PC-9 (cell line): Measurements from ENCODE around the gene FAIM2. TPM values are rescaled to one million over a fixed set of nuclear protein-coding genes. Genes with fewer than 3 reads are reported as not detected.

ENCODE experiments used
- BruUV-seq: library from RNA; stranded (reverse); fragments of 400-500 nt; replicated peaks from 2 replicates; lab custom pipeline; 2021; lab: Mats Ljungman, UMichigan
- CTCF ChIA-PET: fragments of 300-600 bp; sonication (Branson Sonifier 250); formaldehyde crosslinking; loops from one replicate; lab custom pipeline; 2022; ENCODE audit warnings: antibody characterized with exemption; lab: Charles Lee
- POLR2A ChIA-PET: fragments of 300-600 bp; sonication (Branson Sonifier 250); formaldehyde crosslinking; loops from one replicate; lab custom pipeline; 2022; ENCODE audit warnings: antibody characterized with exemption; ENCODE audit not compliant: unreplicated experiment; lab: Charles Lee
- DNase-seq, 2 experiments: peaks; one replicate each; pipeline versions ENCODE4 v3.0.0 to v3.0.0-alpha.2; 2015 to 2022; ENCODE audit warnings: mixed read lengths in 1 of 2
- H2AFZ ChIP-seq: fragments of 200-600 bp; sonication (generic); 2 replicates; pipeline ENCODE4 v1.8.1; 2017; ENCODE audit warnings: antibody characterized with exemption
- H3F3A ChIP-seq: fragments of 200-600 bp; sonication (generic); 2 replicates; pipeline ENCODE4 v1.8.1; 2017; ENCODE audit warnings: antibody characterized with exemption, mild to moderate bottlenecking, low read depth; ENCODE audit not compliant: insufficient read depth
- H3K27ac ChIP-seq: fragments of 200-600 bp; sonication (generic); 2 replicates; pipeline ENCODE4 v1.6.1; 2016; ENCODE audit warnings: mixed run types
- H3K27me3 ChIP-seq: fragments of 200-600 bp; sonication (generic); 2 replicates; pipeline ENCODE4 v1.6.1; 2016; ENCODE audit warnings: low read depth, mixed run types; ENCODE audit not compliant: insufficient read depth
- H3K36me3 ChIP-seq: fragments of 200-600 bp; sonication (generic); 2 replicates; pipeline ENCODE4 v1.6.1; 2016; ENCODE audit warnings: low read depth, mixed run types
- H3K4me1 ChIP-seq: fragments of 200-600 bp; sonication (generic); replicated peaks from 2 replicates; pipeline ENCODE4 v1.6.1; 2016; ENCODE audit warnings: mixed run types; ENCODE audit not compliant: insufficient read depth
- H3K4me2 ChIP-seq: fragments of 200-600 bp; sonication (generic); 2 replicates; pipeline ENCODE4 v1.6.1; 2017; ENCODE audit warnings: mixed run types
- H3K4me3 ChIP-seq: fragments of 200-600 bp; sonication (generic); 2 replicates; pipeline ENCODE4 v1.6.1; 2016; ENCODE audit warnings: mixed run types
- H3K79me2 ChIP-seq: fragments of 200-600 bp; sonication (generic); 2 replicates; pipeline ENCODE4 v1.6.1; 2017; ENCODE audit warnings: low read depth, mixed run types
- H3K9me2 ChIP-seq: fragments of 200-600 bp; sonication (generic); 2 replicates; pipeline ENCODE4 v1.8.1; 2017; ENCODE audit warnings: mild to moderate bottlenecking; ENCODE audit not compliant: insufficient read depth
- H3K9me3 ChIP-seq: fragments of 200-600 bp; sonication (generic); 2 replicates; pipeline ENCODE4 v1.8.1; 2016; ENCODE audit warnings: low read depth; ENCODE audit not compliant: insufficient read depth
- H4K20me1 ChIP-seq: fragments of 200-600 bp; sonication (generic); 2 replicates; pipeline ENCODE4 v1.8.1; 2017; ENCODE audit not compliant: insufficient read depth
- CTCF ChIP-seq: fragments of 200-600 bp; sonication (generic); conservative IDR thresholded peaks from 2 replicates; pipeline ENCODE4 v1.6.1; 2017; ENCODE audit warnings: mixed run types, antibody characterized with exemption, mild to moderate bottlenecking, moderate library complexity
- EZH2 ChIP-seq: fragments of 200-600 bp; sonication (generic); IDR thresholded peaks from 2 replicates; pipeline ENCODE4 v1.8.0; 2017; ENCODE audit warnings: antibody characterized with exemption, low read depth
- intact Hi-C: fragments of 100-400 bp; cut with micrococcal nuclease; formaldehyde crosslinking; loops from one replicate; pipeline ENCODE4 v1.10.0; 2022; ENCODE audit not compliant: unreplicated experiment
- total RNA-seq: library from RNA; stranded (reverse); gene quantifications from 2 replicates; pipeline ENCODE4 v1.2.3, GENCODE V29; 2021

FAIM2 gene
- total RNA-seq, 1 experiment from 2014 or later, result not detected

- Histone ChIP-seq H4K20me1 (no peaks in the 10 kb centered on the region), H3K9me2 (no peaks in the 10 kb centered on the region), H3K4me1 (peaks cover 30% of the 10 kb centered on the region), H2AFZ (no peak overlapping the region), H3K4me3 (no peak overlapping the region), H3K4me2 (peak overlapping the region; percentile 66), H3F3A (peaks cover 8% of the 10 kb centered on the region; the same call in 1 of the 2 replicates), H3K9me3 (no peaks in the 10 kb centered on the region), H3K27me3 (no peaks in the 10 kb centered on the region), H3K36me3 (no peaks in the 10 kb centered on the region), H3K27ac (peak overlapping the region; percentile 57; the same call in 1 of the 2 replicates), H3K79me2 (no peaks in the 10 kb centered on the region)
- TF ChIP-seq CTCF (peak; percentile 98), EZH2 (no peak)
- intact Hi-C loops, result loop anchor here (1.0 to 5.0 kb wide), 6 partner anchors 24 to 300 kb away; partner anchors contain the start of genes BCDIN3D and CERS5
- ChIA-PET CTCF (interaction anchor here (0.6 to 3.6 kb wide), 8 partner anchors 56 to 245 kb away, joined by 3 to 20 read pairs (median 4); partner anchors contain the start of gene COX14), POLR2A (interaction anchor here (0.6 to 0.7 kb wide), 3 partner anchors 190 to 244 kb away, joined by 3 to 11 read pairs (median 5); no protein-coding TSS in a partner anchor)
- DNase-seq, result peak; percentile 67 to 82
- BruUV-seq, result no TSS peak
Measured at GRCh38 chr12:49866859-49867569, 36.7 kb downstream of the FAIM2 start.

DNA sequence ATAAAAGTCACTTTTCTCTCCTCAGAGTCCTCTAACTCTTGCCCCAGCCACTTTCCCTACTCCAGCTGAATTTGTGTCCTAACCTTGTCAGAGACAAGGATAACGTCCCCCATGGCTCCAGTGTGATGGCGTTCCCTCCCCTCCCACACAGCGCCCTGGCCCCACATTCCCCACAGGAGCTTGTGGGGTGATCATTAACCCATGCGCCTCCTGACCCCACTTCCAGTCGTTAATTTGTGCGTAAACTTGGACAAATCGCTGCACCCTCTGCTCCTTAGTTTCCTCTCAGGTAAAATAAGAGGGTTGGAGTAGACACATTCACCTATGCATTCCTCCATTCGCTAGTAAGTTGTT, 37.9 kb downstream of the FAIM2 start:
- Histone ChIP-seq H3F3A (peaks cover 8% of the 10 kb centered on the region; the same call in 1 of the 2 replicates), H3K27me3 (no peaks in the 10 kb centered on the region), H2AFZ (no peak overlapping the region), H3K79me2 (no peaks in the 10 kb centered on the region), H3K9me2 (no peaks in the 10 kb centered on the region), H3K27ac (no peak overlapping the region), H3K4me3 (no peak overlapping the region), H3K36me3 (no peaks in the 10 kb centered on the region), H4K20me1 (no peaks in the 10 kb centered on the region), H3K9me3 (no peaks in the 10 kb centered on the region), H3K4me1 (peaks cover 30% of the 10 kb centered on the region), H3K4me2 (no peak overlapping the region)
- BruUV-seq, result no TSS peak
- intact Hi-C loops, result loop anchor here (2.0 to 5.0 kb wide), 3 partner anchors 23 to 302 kb away; partner anchors contain the start of genes BCDIN3D and CERS5
- TF ChIP-seq EZH2 (no peak), CTCF (no peak)
- ChIA-PET POLR2A (no interaction called here), CTCF (interaction anchor here (3.6 kb wide), 1 partner anchor 101 kb away, joined by 20 read pairs; no protein-coding TSS in a partner anchor)
- no peak for DNase-seq

DNA sequence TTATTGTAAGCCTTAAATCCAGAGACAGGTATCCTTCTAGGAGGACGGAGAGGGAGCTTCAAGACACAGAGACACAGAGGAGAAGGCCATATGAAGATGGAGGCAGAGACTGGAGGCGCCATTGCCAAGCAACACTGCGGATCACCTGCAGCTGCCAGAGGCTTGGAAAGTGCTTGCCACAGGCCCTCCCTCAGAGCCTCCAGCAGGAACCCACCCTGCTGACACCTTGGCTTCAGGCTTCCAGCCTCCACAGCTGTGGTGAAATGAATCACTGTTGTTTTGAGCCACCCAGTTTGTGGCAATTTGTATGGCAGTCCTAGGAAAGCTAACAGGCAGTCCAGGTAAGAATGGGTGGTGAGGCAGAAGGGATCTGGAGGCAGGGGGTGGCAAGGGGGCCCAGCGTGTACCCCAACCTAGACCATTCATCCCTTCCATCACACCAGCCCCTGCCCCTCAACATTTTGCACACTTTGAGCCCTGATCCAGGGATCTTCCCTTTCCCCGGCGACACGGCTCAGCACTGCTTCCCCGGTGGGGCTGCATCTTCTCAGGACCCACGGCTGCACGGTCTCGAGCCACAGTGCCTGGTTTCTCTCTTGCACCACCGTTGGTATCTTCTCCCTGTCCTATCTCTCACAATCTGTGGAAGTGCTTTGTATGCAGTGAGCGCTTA, 38.5 kb downstream of the FAIM2 start:
- POLR2A ChIA-PET, result no interaction called here
- H3K9me3 ChIP-seq, result no peaks in the 10 kb centered on the region
- TF ChIP-seq CTCF (no peak), EZH2 (no peak)
- H3K27ac ChIP-seq, result no peak overlapping the region
- no peaks in the 10 kb centered on the region for H3K9me2 ChIP-seq
- H3K4me1 ChIP-seq, result peaks cover 30% of the 10 kb centered on the region
- no peaks in the 10 kb centered on the region for H3K27me3 ChIP-seq
- no peaks in the 10 kb centered on the region for H3K79me2 ChIP-seq
- H3K4me2 ChIP-seq, result no peak overlapping the region
- no peak overlapping the region for H3K4me3 ChIP-seq
- H3K36me3 ChIP-seq, result no peaks in the 10 kb centered on the region
- BruUV-seq, result no TSS peak
- no peaks in the 10 kb centered on the region for H4K20me1 ChIP-seq
- no peak for DNase-seq
- intact Hi-C loops, result loop anchor here (5.0 kb wide), 2 partner anchors 42 to 302 kb away; partner anchors contain the start of gene CERS5
- peaks cover 8% of the 10 kb centered on the region; the same call in 1 of the 2 replicates for H3F3A ChIP-seq
- no peak overlapping the region for H2AFZ ChIP-seq
- CTCF ChIA-PET, result interaction anchor here (3.6 kb wide), 1 partner anchor 102 kb away, joined by 20 read pairs; no protein-coding TSS in a partner anchor
